SU-DHL-6 (cell line): ENCODE results near the gene DOCK3.

ENCODE experiments used
- H2AFZ ChIP-seq: fragments of 200-600 bp; sonication (generic); 2 replicates; pipeline ENCODE4 v1.6.1; 2014; ENCODE audit warnings: low read depth, mild to moderate bottlenecking, moderate library complexity, mixed read lengths, antibody characterized with exemption, low read length; ENCODE audit not compliant: severe bottlenecking
- H3F3A ChIP-seq: fragments of 200-600 bp; shearing (Covaris generic); 2 replicates; pipeline ENCODE4 v1.6.0; 2016; ENCODE audit warnings: antibody characterized with exemption, mild to moderate bottlenecking; ENCODE audit not compliant: insufficient read depth
- H3K27ac ChIP-seq: fragments of 200-600 bp; sonication (generic); 2 replicates; pipeline ENCODE4 v1.5.1; 2016; ENCODE audit warnings: low read depth, mild to moderate bottlenecking, low read length, moderate library complexity, mixed read lengths
- H3K27me3 ChIP-seq: fragments of 200-600 bp; sonication (generic), shearing (Covaris generic); 2 replicates; pipeline ENCODE4 v1.6.0; 2014; ENCODE audit warnings: mild to moderate bottlenecking, low read length
- H3K36me3 ChIP-seq: fragments of 200-600 bp; sonication (generic); 2 replicates; pipeline ENCODE4 v1.6.1; 2014; ENCODE audit warnings: mild to moderate bottlenecking, low read length, mixed read lengths
- H3K4me2 ChIP-seq: fragments of 300-600, 200-600 bp; shearing (Covaris generic), sonication (generic); 2 replicates; pipeline ENCODE4 v1.6.0; 2014; ENCODE audit warnings: low read length, low read depth, mild to moderate bottlenecking; ENCODE audit not compliant: poor library complexity, severe bottlenecking
- H3K4me3 ChIP-seq: fragments of 200-600 bp; sonication (generic); 2 replicates; pipeline ENCODE4 v1.5.1; 2014; ENCODE audit warnings: antibody characterized with exemption, low read length, mild to moderate bottlenecking, mixed read lengths; ENCODE audit not compliant: insufficient read depth, poor library complexity, severe bottlenecking
- H3K79me2 ChIP-seq: fragments of 200-600 bp; sonication (generic); 2 replicates; pipeline ENCODE4 v1.6.1; 2014; ENCODE audit warnings: mild to moderate bottlenecking, low read length, moderate library complexity; ENCODE audit not compliant: insufficient read depth
- H3K9ac ChIP-seq: fragments of 200-600 bp; sonication (generic); 2 replicates; pipeline ENCODE4 v1.7.0; 2014; ENCODE audit warnings: mild to moderate bottlenecking, low read length
- H3K9me2 ChIP-seq: fragments of 200-600 bp; sonication (generic); replicated peaks from 2 replicates; pipeline ENCODE4 v1.6.1; 2014; ENCODE audit warnings: low read length; ENCODE audit not compliant: insufficient read depth
- H3K9me3 ChIP-seq: fragments of 200-600 bp; sonication (generic); 2 replicates; pipeline ENCODE4 v1.6.1; 2014; ENCODE audit warnings: low read length, mixed read lengths; ENCODE audit not compliant: insufficient read depth
- H4K20me1 ChIP-seq: fragments of 200-600 bp; sonication (generic); 2 replicates; pipeline ENCODE4 v1.6.1; 2014; ENCODE audit warnings: low read depth, mild to moderate bottlenecking, antibody characterized with exemption, low read length, moderate library complexity, mixed read lengths
- CTCF ChIP-seq: fragments of 200-600 bp; sonication (generic); IDR thresholded peaks from one replicate; pipeline ENCODE4 v1.5.1; 2017; ENCODE audit warnings: antibody characterized with exemption, mild to moderate bottlenecking, low read length, moderate library complexity; ENCODE audit not compliant: insufficient read depth, poor library complexity, severe bottlenecking
- EZH2phosphoT487 ChIP-seq: fragments of 200-600 bp; sonication (generic), shearing (Covaris generic); conservative IDR thresholded peaks from 2 replicates; pipeline ENCODE4 v1.6.1; 2018; ENCODE audit warnings: mild to moderate bottlenecking, antibody characterized with exemption, low read length, moderate library complexity, mixed read lengths

DOCK3 gene

DNA sequence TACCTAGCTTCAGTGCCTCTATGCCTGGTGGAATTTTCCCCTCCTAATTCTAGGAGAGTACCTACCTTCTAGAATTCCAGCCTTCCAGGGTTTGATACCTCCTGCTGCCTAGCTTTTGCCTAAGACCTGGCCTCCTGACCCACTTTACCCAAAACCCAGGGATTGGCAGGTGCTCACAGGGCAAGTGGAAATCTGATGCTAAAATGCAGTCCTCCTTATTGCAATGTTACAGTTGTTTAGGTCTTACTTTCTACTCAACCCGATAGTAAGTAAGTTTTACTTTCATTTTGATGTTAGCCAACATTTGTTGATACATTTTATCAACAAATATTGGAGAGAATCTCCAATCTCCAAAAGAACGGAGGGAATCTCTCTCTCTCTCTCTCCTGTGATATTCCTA, 275.9 kb downstream of the DOCK3 start:
- Histone ChIP-seq H3K9me2 (no peaks in the 10 kb centered on the region), H3K36me3 (no peaks in the 10 kb centered on the region), H3F3A (no peaks in the 10 kb centered on the region), H2AFZ (no peak overlapping the region), H3K9me3 (no peaks in the 10 kb centered on the region), H3K27me3 (no peaks in the 10 kb centered on the region; the same call in 1 of the 2 replicates), H3K9ac (no peak overlapping the region), H3K4me3 (no peak overlapping the region), H3K4me2 (no peak overlapping the region), H4K20me1 (no peaks in the 10 kb centered on the region), H3K27ac (no peak overlapping the region), H3K79me2 (no peaks in the 10 kb centered on the region)
- TF ChIP-seq EZH2phosphoT487 (no peak), CTCF (no peak)

GRCh38 chr3:50953825-50954414, 279.2 kb downstream of the DOCK3 start:
- Histone ChIP-seq H2AFZ (no peak overlapping the region), H3K79me2 (no peaks in the 10 kb centered on the region), H3K4me2 (no peak overlapping the region), H3K36me3 (no peaks in the 10 kb centered on the region), H3K9me2 (no peaks in the 10 kb centered on the region), H3K4me3 (no peak overlapping the region), H3K27ac (no peak overlapping the region), H3K27me3 (no peaks in the 10 kb centered on the region), H4K20me1 (no peaks in the 10 kb centered on the region), H3F3A (no peaks in the 10 kb centered on the region), H3K9ac (no peak overlapping the region), H3K9me3 (no peaks in the 10 kb centered on the region)
- TF ChIP-seq CTCF (no peak), EZH2phosphoT487 (no peak)

DNA sequence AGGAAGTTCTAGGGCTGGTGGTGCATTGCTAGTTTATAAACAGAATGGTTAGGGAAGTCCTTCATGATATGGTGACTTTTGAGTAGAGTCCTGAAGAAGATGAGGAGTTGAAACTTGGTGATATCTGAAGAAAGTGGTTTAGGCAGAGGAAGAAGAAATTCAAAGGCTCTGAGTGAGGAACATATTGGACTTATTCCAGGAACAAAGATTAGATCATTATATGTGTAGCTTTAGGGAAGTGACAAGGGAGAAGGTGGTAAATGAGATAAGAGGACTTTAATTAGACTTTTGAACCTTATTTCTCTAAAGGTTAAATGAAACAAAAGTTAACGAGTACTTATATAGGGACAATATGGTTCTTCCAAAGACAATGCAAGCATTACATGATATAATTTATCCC, 286.7 kb downstream of the DOCK3 start:
- Histone ChIP-seq H3K79me2 (no peaks in the 10 kb centered on the region), H3K36me3 (no peaks in the 10 kb centered on the region), H3K9me3 (no peaks in the 10 kb centered on the region), H3K9me2 (no peaks in the 10 kb centered on the region), H3K9ac (no peak overlapping the region), H3K27me3 (no peaks in the 10 kb centered on the region), H2AFZ (no peak overlapping the region), H3K4me3 (no peak overlapping the region), H3K27ac (no peak overlapping the region), H3K4me2 (no peak overlapping the region), H4K20me1 (no peaks in the 10 kb centered on the region), H3F3A (no peaks in the 10 kb centered on the region)
- TF ChIP-seq CTCF, result no peak
- TF ChIP-seq EZH2phosphoT487, result no peak
